Neural cell (in vitro differentiated cells): ENCODE results near the gene JMJD7. TPM values are rescaled to one million over a fixed set of nuclear protein-coding genes. Genes with fewer than 3 reads are reported as not detected.

Source experiments
- H2AFZ ChIP-seq: fragments of 200-600, 300-800 bp; sonication (generic), shearing (Covaris generic); 2 replicates; pipeline ENCODE4 v1.6.0; 2014; ENCODE audit warnings: low read depth, mild to moderate bottlenecking, antibody characterized with exemption, low read length, moderate library complexity
- H3F3A ChIP-seq: fragments of 200-600 bp; shearing (Covaris generic); 2 replicates; pipeline ENCODE4 v1.6.1; 2016; ENCODE audit warnings: mild to moderate bottlenecking, moderate library complexity, mixed read lengths, antibody characterized with exemption, low read length; ENCODE audit not compliant: insufficient read depth, poor library complexity, severe bottlenecking
- H3K27ac ChIP-seq: fragments of 200-600, 300-800 bp; sonication (generic), shearing (Covaris generic); 2 replicates; pipeline ENCODE4 v1.5.1; 2014; ENCODE audit warnings: mild to moderate bottlenecking, low read length, moderate library complexity
- H3K27me3 ChIP-seq: fragments of 300-800, 200-600 bp; sonication (generic), shearing (Covaris generic); 2 replicates; pipeline ENCODE4 v1.6.0; 2014; ENCODE audit warnings: mild to moderate bottlenecking, low read depth, low read length, moderate library complexity; ENCODE audit not compliant: insufficient read depth
- H3K36me3 ChIP-seq: fragments of 300-800, 200-600 bp; sonication (generic), shearing (Covaris generic); 2 replicates; pipeline ENCODE4 v1.5.1; 2014; ENCODE audit warnings: mild to moderate bottlenecking, antibody characterized with exemption, low read length, moderate library complexity; ENCODE audit not compliant: insufficient read depth
- H3K4me2 ChIP-seq: fragments of 300-800, 200-600 bp; sonication (generic), shearing (Covaris generic); 2 replicates; pipeline ENCODE4 v1.6.0; 2014; ENCODE audit warnings: mild to moderate bottlenecking, low read length
- H3K4me3 ChIP-seq: fragments of 300-800, 200-600 bp; sonication (generic), shearing (Covaris generic); 2 replicates; pipeline ENCODE4 v1.5.1; 2014; ENCODE audit warnings: mild to moderate bottlenecking, low read length, moderate library complexity
- H3K79me2 ChIP-seq: fragments of 200-600 bp; shearing (Covaris generic); replicated peaks from 2 replicates; pipeline ENCODE4 v1.6.0; 2014; ENCODE audit warnings: mild to moderate bottlenecking, low read length, moderate library complexity; ENCODE audit not compliant: insufficient read depth
- H3K9ac ChIP-seq: fragments of 300-800, 200-600 bp; sonication (generic), shearing (Covaris generic); 2 replicates; pipeline ENCODE4 v1.6.1; 2016; ENCODE audit warnings: mild to moderate bottlenecking, low read length, mixed read lengths
- H3K9me2 ChIP-seq: fragments of 200-600 bp; shearing (Covaris generic); 2 replicates; pipeline ENCODE4 v1.6.1; 2016; ENCODE audit warnings: mild to moderate bottlenecking, low read length, mixed read lengths; ENCODE audit not compliant: insufficient read depth
- H3K9me3 ChIP-seq: fragments of 200-600, 300-800 bp; sonication (generic), shearing (Covaris generic); 2 replicates; pipeline ENCODE4 v1.6.1; 2016; ENCODE audit warnings: mild to moderate bottlenecking, mixed run types, low read length, moderate library complexity, mixed read lengths
- H4K20me1 ChIP-seq: fragments of 200-600 bp; shearing (Covaris generic); 2 replicates; pipeline ENCODE4 v1.6.1; 2016; ENCODE audit warnings: mild to moderate bottlenecking, mixed run types; ENCODE audit not compliant: insufficient read depth
- EP300 ChIP-seq: fragments of 450-650 bp; conservative IDR thresholded peaks from 2 replicates; pipeline ENCODE4 v1.6.1; 2014; ENCODE audit warnings: antibody characterized with exemption, mild to moderate bottlenecking, moderate library complexity; ENCODE audit not compliant: poor library complexity, severe bottlenecking
- EZH2 ChIP-seq: fragments of 200-600, 300-800 bp; shearing (Covaris generic), sonication (generic); IDR thresholded peaks from 2 replicates; pipeline ENCODE4 v1.6.1; 2014; ENCODE audit warnings: antibody characterized with exemption, low read length, borderline replicate concordance, mild to moderate bottlenecking; ENCODE audit not compliant: insufficient read depth, poor library complexity, severe bottlenecking
- MXI1 ChIP-seq: fragments of 450-650 bp; conservative IDR thresholded peaks from 2 replicates; pipeline ENCODE4 v1.6.1; 2014; ENCODE audit warnings: antibody characterized with exemption, mild to moderate bottlenecking; ENCODE audit not compliant: poor library complexity, severe bottlenecking
- POLR2AphosphoS5 ChIP-seq: IDR thresholded peaks from 2 replicates; pipeline ENCODE4 v1.6.1; 2012
- RAD21 ChIP-seq: fragments of 450-650 bp; conservative IDR thresholded peaks from 2 replicates; pipeline ENCODE4 v1.6.1; 2014; ENCODE audit warnings: antibody characterized with exemption, mild to moderate bottlenecking, moderate library complexity
- SMC3 ChIP-seq: fragments of 450-650 bp; conservative IDR thresholded peaks from 2 replicates; pipeline ENCODE4 v1.6.1; 2014; ENCODE audit warnings: antibody characterized with exemption, mild to moderate bottlenecking, moderate library complexity; ENCODE audit not compliant: poor library complexity
- TAF1 ChIP-seq: IDR thresholded peaks from 2 replicates; pipeline ENCODE4 v1.6.1; 2012; ENCODE audit warnings: low read depth
- polyA plus RNA-seq: library from polyadenylated mRNA; depleted of rRNA; stranded (reverse); fragments of >200 nt; gene quantifications from 2 replicates; pipeline ENCODE4 v1.2.3, GENCODE V29; 2014
- TF ChIP-seq, protein P1 (sequence below): IDR thresholded peaks from 2 replicates; pipeline ENCODE4 v1.6.1; 2012; ENCODE audit warnings: borderline replicate concordance
- TF ChIP-seq, protein P2 (sequence below): fragments of 450-650 bp; IDR thresholded peaks from 2 replicates; pipeline ENCODE4 v1.5.1; 2014; ENCODE audit warnings: antibody characterized with exemption, mild to moderate bottlenecking, moderate library complexity; ENCODE audit not compliant: poor library complexity, severe bottlenecking

JMJD7 gene
- polyA plus RNA-seq, 1 donor from 2014 or later: 14.0 TPM

DNA sequence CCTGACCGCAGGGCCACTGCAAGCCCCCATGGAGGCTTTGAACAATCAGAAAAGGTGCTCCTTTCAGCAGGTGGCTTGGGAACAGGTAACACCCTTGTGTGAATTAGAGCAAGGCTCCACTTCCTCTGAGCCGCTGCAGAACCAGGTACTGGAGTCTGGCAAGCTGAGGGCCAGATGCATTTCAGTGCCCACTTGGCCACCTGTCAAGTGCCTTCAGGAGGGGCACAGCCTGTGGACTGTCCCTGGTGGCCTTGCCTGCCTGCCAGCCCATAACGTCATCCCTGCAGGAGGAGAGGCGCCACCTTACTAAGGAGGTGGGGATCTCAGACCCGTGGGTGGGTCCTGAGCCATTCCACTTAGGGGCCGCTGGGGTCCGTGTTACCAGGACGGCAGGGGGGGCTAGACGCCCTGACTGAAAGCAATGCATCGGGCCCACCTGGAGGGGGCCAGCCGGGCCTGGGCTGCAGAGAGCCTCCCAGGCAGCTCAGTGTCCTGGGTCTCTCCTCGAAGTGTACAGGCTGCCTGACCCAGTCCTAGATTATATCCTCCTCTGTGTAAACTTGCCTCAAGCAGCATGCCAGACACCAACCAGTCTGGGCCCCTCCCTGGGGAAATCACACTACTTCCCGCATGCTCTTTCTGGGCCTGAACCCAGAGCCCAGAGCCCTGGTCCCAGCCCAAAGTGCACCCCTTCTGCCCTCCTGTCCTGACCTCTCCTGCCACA is 49.9 kb downstream of the JMJD7 start:
- TF ChIP-seq SMC3 (no peak), EZH2 (no peak), EP300 (no peak), MXI1 (no peak), TAF1 (no peak), POLR2AphosphoS5 (no peak), RAD21 (no peak)
- TF ChIP-seq, protein P1, sequence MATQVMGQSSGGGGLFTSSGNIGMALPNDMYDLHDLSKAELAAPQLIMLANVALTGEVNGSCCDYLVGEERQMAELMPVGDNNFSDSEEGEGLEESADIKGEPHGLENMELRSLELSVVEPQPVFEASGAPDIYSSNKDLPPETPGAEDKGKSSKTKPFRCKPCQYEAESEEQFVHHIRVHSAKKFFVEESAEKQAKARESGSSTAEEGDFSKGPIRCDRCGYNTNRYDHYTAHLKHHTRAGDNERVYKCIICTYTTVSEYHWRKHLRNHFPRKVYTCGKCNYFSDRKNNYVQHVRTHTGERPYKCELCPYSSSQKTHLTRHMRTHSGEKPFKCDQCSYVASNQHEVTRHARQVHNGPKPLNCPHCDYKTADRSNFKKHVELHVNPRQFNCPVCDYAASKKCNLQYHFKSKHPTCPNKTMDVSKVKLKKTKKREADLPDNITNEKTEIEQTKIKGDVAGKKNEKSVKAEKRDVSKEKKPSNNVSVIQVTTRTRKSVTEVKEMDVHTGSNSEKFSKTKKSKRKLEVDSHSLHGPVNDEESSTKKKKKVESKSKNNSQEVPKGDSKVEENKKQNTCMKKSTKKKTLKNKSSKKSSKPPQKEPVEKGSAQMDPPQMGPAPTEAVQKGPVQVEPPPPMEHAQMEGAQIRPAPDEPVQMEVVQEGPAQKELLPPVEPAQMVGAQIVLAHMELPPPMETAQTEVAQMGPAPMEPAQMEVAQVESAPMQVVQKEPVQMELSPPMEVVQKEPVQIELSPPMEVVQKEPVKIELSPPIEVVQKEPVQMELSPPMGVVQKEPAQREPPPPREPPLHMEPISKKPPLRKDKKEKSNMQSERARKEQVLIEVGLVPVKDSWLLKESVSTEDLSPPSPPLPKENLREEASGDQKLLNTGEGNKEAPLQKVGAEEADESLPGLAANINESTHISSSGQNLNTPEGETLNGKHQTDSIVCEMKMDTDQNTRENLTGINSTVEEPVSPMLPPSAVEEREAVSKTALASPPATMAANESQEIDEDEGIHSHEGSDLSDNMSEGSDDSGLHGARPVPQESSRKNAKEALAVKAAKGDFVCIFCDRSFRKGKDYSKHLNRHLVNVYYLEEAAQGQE: no peak
- TF ChIP-seq, protein P2, sequence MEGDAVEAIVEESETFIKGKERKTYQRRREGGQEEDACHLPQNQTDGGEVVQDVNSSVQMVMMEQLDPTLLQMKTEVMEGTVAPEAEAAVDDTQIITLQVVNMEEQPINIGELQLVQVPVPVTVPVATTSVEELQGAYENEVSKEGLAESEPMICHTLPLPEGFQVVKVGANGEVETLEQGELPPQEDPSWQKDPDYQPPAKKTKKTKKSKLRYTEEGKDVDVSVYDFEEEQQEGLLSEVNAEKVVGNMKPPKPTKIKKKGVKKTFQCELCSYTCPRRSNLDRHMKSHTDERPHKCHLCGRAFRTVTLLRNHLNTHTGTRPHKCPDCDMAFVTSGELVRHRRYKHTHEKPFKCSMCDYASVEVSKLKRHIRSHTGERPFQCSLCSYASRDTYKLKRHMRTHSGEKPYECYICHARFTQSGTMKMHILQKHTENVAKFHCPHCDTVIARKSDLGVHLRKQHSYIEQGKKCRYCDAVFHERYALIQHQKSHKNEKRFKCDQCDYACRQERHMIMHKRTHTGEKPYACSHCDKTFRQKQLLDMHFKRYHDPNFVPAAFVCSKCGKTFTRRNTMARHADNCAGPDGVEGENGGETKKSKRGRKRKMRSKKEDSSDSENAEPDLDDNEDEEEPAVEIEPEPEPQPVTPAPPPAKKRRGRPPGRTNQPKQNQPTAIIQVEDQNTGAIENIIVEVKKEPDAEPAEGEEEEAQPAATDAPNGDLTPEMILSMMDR: no peak
- no peak overlapping the region for H3K4me2 ChIP-seq
- H3K9me2 ChIP-seq: no peaks in the 10 kb centered on the region
- H2AFZ ChIP-seq: no peak overlapping the region
- no peak overlapping the region for H3K9ac ChIP-seq
- peaks cover 24% of the 10 kb centered on the region for H3K27me3 ChIP-seq
- H3K9me3 ChIP-seq: no peaks in the 10 kb centered on the region
- no peak overlapping the region for H3K27ac ChIP-seq
- H4K20me1 ChIP-seq: no peaks in the 10 kb centered on the region
- H3K79me2 ChIP-seq: no peaks in the 10 kb centered on the region
- no peak overlapping the region for H3K4me3 ChIP-seq
- H3K36me3 ChIP-seq: no peaks in the 10 kb centered on the region
- no peaks in the 10 kb centered on the region for H3F3A ChIP-seq

DNA sequence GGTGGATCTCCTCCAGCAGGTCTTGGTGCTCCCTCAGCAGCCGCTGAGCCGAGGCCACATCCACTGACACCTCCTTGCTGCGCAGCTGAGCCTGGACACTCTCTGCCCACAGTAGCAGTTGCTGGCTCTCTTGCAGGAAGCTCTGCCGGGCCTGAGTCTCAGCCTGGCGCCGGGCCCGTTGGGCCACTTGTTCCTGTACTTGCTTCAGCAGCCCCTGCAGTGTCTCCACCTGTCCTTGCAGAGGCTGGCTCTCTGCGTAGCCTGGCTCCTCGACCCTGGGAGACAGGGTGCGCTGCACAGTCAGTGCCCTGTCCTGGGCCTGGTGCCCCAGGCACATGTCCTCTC is 50.4 kb downstream of the JMJD7 start:
- Histone ChIP-seq H2AFZ (no peak overlapping the region), H3K9ac (no peak overlapping the region), H3K27ac (no peak overlapping the region), H3K9me3 (no peaks in the 10 kb centered on the region), H3K4me3 (no peak overlapping the region), H3K27me3 (peaks cover 27% of the 10 kb centered on the region), H3F3A (no peaks in the 10 kb centered on the region), H3K4me2 (no peak overlapping the region), H3K36me3 (no peaks in the 10 kb centered on the region), H4K20me1 (no peaks in the 10 kb centered on the region), H3K79me2 (no peaks in the 10 kb centered on the region), H3K9me2 (no peaks in the 10 kb centered on the region)
- TF ChIP-seq TAF1: no peak
- TF ChIP-seq SMC3: no peak
- no peak for TF ChIP-seq MXI1
- TF ChIP-seq, protein P1: no peak
- TF ChIP-seq RAD21: no peak
- TF ChIP-seq EZH2: no peak
- TF ChIP-seq EP300: no peak
- TF ChIP-seq, protein P2: no peak
- TF ChIP-seq POLR2AphosphoS5: no peak
